ENCODE measurements around the gene KLHL13. TPM values are rescaled to one million over a fixed set of nuclear protein-coding genes. Genes with fewer than 3 reads are reported as not detected.

Gene KLHL13
- polyA plus RNA-seq, 1 experiment, result 10.7 TPM

- Histone ChIP-seq H3K27ac (ENCODE audit: low read depth, low read length) (no peak overlapping the region), H3K9me3 (ENCODE audit: control insufficient read depth, insufficient read depth, low read length) (no peaks in the 10 kb centered on the region), H3K4me3 (ENCODE audit: low read depth, low read length) (no peak overlapping the region), H3K27me3 (ENCODE audit: control insufficient read depth, insufficient read depth, low read length) (no peaks in the 10 kb centered on the region)
- TF ChIP-seq, protein P1, sequence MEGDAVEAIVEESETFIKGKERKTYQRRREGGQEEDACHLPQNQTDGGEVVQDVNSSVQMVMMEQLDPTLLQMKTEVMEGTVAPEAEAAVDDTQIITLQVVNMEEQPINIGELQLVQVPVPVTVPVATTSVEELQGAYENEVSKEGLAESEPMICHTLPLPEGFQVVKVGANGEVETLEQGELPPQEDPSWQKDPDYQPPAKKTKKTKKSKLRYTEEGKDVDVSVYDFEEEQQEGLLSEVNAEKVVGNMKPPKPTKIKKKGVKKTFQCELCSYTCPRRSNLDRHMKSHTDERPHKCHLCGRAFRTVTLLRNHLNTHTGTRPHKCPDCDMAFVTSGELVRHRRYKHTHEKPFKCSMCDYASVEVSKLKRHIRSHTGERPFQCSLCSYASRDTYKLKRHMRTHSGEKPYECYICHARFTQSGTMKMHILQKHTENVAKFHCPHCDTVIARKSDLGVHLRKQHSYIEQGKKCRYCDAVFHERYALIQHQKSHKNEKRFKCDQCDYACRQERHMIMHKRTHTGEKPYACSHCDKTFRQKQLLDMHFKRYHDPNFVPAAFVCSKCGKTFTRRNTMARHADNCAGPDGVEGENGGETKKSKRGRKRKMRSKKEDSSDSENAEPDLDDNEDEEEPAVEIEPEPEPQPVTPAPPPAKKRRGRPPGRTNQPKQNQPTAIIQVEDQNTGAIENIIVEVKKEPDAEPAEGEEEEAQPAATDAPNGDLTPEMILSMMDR (IDR thresholded peaks at IDR 0.05; ENCODE audit: low read depth, low read length), result no peak
- POLR2A ChIA-PET, result no interaction called here
- no peak for DNase-seq (ENCODE audit: low read depth, low spot score)
- CTCF ChIA-PET, result interaction anchor here (0.6 kb wide), 1 partner anchor 11 kb away, joined by 5 read pairs; no protein-coding TSS in a partner anchor
Observed at GRCh38 chrX:117898226-117898625, 218.4 kb downstream of the KLHL13 start.

DNA sequence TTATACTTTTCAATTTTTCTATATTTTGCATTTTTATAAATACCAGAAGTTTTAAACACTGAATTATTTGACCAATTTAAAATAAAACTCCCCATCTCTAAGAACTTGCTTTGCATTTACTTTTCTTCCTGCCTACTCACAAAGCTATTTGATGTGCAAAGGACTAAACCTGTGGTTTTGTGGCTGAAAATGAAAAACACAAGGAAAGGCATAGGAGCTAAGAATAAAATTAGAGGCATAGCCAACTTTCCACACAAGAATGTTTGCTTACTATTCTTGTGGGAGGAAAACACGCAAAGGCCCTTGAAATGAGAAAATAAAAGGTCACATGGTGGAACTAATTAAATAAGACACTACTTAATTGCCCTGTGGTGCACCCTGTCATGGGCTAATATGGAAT lies 221.2 kb downstream of the KLHL13 start:
- H3K4me3 ChIP-seq (ENCODE audit: low read depth, low read length), result no peak overlapping the region
- ChIA-PET POLR2A (no interaction called here), CTCF (no interaction called here)
- no peak overlapping the region for H3K27ac ChIP-seq (ENCODE audit: low read depth, low read length)
- no peaks in the 10 kb centered on the region for H3K27me3 ChIP-seq (ENCODE audit: control insufficient read depth, insufficient read depth, low read length)
- no peaks in the 10 kb centered on the region for H3K9me3 ChIP-seq (ENCODE audit: control insufficient read depth, insufficient read depth, low read length)
- TF ChIP-seq, protein P1 (IDR thresholded peaks at IDR 0.05; ENCODE audit: low read depth, low read length), result no peak
- no peak for DNase-seq (ENCODE audit: low read depth, low spot score)

DNA sequence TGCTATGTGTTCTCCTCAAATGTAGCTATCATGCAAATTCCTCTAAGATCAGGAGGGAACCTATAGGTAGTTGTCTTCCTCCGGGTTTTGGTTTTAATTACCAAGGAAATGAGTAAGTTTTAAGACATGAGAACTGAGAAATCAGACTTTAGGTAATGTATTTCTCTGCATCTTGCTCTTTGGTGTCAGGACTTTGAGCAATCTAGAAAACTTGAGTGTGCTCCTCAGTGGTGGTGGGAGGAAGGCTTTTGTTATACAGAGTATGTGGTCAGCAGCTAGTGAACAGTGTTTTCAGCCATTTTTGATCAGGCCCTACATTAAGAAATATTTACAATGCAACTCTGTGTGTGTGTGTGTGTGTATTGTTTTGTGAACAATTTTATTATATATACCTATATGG lies 224.1 kb downstream of the KLHL13 start:
- POLR2A ChIA-PET, result no interaction called here
- H3K9me3 ChIP-seq (ENCODE audit: control insufficient read depth, insufficient read depth, low read length), result no peaks in the 10 kb centered on the region
- CTCF ChIA-PET, result interaction anchor here (0.6 kb wide), 1 partner anchor 362 kb away, joined by 3 read pairs; no protein-coding TSS in a partner anchor
- no peak overlapping the region for H3K27ac ChIP-seq (ENCODE audit: low read depth, low read length)
- TF ChIP-seq, protein P1 (IDR thresholded peaks at IDR 0.05; ENCODE audit: low read depth, low read length), result no peak
- no peak overlapping the region for H3K4me3 ChIP-seq (ENCODE audit: low read depth, low read length)
- no peaks in the 10 kb centered on the region for H3K27me3 ChIP-seq (ENCODE audit: control insufficient read depth, insufficient read depth, low read length)
- DNase-seq (ENCODE audit: low read depth, low spot score), result no peak

DNA sequence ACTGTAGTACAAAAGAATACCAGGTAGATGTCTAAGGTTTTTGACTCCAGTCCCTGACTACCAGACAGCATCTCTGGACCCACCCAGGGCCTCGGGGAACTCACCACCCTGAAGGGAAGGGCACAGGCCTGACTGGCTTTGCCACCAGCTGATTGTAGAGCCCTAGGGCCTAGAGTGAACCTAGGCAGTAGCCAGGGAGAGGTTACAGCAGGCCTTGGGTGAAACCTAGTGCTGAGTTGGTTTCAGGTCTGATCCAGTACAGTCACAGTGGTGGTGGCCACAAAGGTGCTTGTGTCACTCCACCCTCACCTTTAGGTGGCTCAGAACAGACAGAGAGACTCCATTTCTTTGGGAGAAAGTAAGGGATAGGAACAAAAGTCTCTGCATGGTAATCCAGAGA lies 244.8 kb downstream of the KLHL13 start:
- no peak overlapping the region for H3K4me3 ChIP-seq (ENCODE audit: low read depth, low read length)
- H3K27me3 ChIP-seq (ENCODE audit: control insufficient read depth, insufficient read depth, low read length), result no peaks in the 10 kb centered on the region
- TF ChIP-seq, protein P1 (IDR thresholded peaks at IDR 0.05; ENCODE audit: low read depth, low read length), result no peak
- no peak for DNase-seq (ENCODE audit: low read depth, low spot score)
- CTCF ChIA-PET, result no interaction called here
- POLR2A ChIA-PET, result no interaction called here
- H3K9me3 ChIP-seq (ENCODE audit: control insufficient read depth, insufficient read depth, low read length), result no peaks in the 10 kb centered on the region
- H3K27ac ChIP-seq (ENCODE audit: low read depth, low read length), result no peak overlapping the region

DNA sequence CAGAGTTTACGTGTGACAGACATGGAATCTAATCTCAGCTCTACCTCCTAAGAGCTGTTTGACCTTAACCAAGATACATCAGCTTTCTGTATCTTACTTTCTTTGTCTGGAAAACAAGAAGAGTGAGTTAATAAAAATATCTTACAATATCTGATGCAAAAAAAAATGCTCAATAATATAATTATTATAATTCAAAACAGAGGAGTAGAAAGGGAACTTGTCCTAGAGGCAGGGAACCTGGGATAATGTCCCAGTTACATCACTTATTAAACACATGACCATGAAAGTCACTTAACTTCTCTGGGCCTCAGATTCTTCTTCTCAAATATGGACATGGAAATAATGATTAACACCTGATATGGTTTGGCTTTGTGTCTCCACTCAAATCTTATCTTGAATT lies 256.1 kb downstream of the KLHL13 start:
- TF ChIP-seq, protein P1 (IDR thresholded peaks at IDR 0.05; ENCODE audit: low read depth, low read length), result no peak
- Histone ChIP-seq H3K27me3 (ENCODE audit: control insufficient read depth, insufficient read depth, low read length) (no peaks in the 10 kb centered on the region), H3K4me3 (ENCODE audit: low read depth, low read length) (no peak overlapping the region), H3K9me3 (ENCODE audit: control insufficient read depth, insufficient read depth, low read length) (no peaks in the 10 kb centered on the region), H3K27ac (ENCODE audit: low read depth, low read length) (no peak overlapping the region)
- DNase-seq (ENCODE audit: low read depth, low spot score), result no peak
- CTCF ChIA-PET, result no interaction called here
- POLR2A ChIA-PET, result no interaction called here

Measured in AG04450 (cell line).